Mononuclear cell (primary cell): Measurements from ENCODE around the gene RAB40B. TPM values are rescaled to one million over a fixed set of nuclear protein-coding genes. Genes with fewer than 3 reads are reported as not detected.

Source experiments
- H3K27me3 ChIP-seq: 2 replicates; pipeline ENCODE4 v1.6.0; 2011; ENCODE audit warnings: low read length, control low read depth; ENCODE audit not compliant: insufficient read depth
- H3K4me1 ChIP-seq: 2 replicates; pipeline ENCODE4 v1.5.1; 2011; ENCODE audit warnings: mild to moderate bottlenecking, low read length, control low read depth; ENCODE audit not compliant: insufficient read depth
- H3K4me3 ChIP-seq: 2 replicates; pipeline ENCODE4 v1.5.1; 2011; ENCODE audit warnings: mild to moderate bottlenecking, low read length, moderate library complexity
- H3K9me3 ChIP-seq: 2 replicates; pipeline ENCODE4 v1.5.1; 2011; ENCODE audit warnings: low read depth, mild to moderate bottlenecking, control low read depth, low read length
- total RNA-seq: library from RNA; depleted of rRNA; stranded (reverse); fragments of >200 nt; gene quantifications from one replicate; pipeline ENCODE4 v1.2.3, GENCODE V29; 2012

The RAB40B gene
- total RNA-seq, 1 donor = 0.63 TPM

DNA sequence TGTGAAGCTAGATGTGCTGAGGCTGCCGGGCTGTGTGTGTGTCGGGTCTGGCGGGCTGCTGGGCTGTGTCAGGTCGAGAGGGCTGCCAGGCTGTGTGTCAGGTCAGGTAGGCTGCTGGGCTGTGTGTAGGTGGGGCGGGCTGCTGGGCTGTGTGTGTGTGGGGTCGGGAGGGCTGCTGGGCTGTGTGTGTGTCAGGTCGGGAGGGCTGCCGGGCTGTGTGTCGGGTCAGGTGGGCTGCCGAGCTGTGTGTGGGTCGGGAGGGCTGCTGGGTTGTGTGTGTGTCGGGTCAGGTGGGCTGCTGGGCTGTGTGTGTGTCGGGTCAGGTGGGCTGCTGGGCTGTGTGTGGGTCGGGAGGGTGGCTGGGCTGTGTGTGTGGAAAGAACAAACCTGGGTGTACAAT, 58.9 kb downstream of the RAB40B start:
- Histone ChIP-seq H3K9me3 (peaks cover 5% of the 10 kb centered on the region), H3K4me3 (no peak overlapping the region), H3K27me3 (no peaks in the 10 kb centered on the region), H3K4me1 (peaks cover 4% of the 10 kb centered on the region)

DNA sequence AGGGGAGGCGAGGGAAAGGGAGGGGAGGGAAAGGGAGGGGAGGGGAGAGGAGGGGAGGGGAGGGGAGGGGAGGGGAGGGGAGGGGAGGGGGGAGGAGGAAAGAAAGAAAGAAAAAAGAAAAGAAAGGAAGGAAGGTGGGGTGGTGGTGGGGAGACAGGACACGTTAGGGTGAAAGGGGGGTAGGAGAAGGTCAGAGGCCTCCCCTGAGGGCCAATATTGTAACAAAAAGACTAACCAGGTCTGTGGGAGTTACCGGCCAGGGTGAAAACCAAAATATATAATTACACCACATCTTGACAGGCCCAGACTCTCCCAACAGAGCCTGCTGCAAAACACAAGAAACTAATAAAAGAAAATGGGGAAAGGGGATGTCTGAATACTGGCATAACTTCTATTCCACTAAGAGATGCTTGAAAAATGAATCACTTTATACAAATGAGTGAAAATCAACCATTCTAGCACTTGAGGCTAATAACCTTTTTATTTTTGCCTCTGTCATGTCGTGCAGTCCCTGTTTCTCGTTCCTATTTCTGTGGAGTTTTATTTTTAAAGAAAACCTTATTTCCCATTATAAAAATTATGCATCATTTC, 60.2 kb downstream of the RAB40B start:
- Histone ChIP-seq H3K27me3 (no peaks in the 10 kb centered on the region), H3K4me3 (no peak overlapping the region), H3K9me3 (peaks cover 5% of the 10 kb centered on the region), H3K4me1 (no peaks in the 10 kb centered on the region)

DNA sequence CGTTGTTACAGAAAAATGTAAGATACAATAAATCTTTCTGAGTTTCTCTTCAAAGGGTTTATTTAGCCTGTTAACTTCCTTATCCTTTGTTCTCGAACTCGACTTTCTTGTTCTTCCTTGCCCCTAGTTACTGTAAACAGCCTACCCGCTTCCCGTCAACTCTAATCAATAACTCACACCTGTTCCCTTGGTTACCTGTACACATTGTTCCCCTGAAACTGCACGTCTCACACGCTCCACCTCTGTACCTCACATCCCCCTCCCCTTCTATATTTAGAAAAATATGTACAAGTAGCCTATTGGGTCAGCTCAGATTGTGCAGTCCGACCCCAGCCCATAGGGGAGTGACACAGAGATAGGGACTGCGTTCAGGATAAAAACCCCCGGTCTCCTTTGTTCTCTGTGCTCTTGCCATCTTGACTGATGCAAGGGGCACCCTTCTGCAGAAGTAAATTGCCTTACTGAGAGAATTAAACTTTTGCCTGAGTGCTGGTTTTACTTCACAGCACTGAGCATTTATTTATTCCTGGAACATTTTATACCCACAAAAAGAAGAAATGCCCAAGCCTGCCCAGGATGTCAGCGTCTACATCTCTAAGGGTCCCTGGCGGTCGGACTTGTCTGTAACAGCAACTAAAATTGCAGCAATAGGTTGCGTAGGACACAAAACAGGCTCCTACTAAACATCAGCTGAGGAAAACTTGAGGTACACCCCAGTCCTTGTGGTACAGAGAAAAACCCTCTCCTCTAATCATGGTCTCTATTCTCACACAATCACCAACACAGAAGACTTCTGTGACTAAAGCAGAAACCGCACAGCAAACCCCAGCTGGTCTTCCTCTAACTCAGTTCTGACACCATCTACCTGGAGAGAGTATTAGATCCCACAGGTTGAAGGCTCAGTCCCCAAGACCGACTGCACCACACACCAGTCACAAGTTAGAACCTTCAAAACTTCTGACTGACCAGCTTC, 61.6 kb downstream of the RAB40B start:
- Histone ChIP-seq H3K27me3 (no peaks in the 10 kb centered on the region), H3K4me1 (no peaks in the 10 kb centered on the region), H3K4me3 (no peak overlapping the region), H3K9me3 (peaks cover 5% of the 10 kb centered on the region)

DNA sequence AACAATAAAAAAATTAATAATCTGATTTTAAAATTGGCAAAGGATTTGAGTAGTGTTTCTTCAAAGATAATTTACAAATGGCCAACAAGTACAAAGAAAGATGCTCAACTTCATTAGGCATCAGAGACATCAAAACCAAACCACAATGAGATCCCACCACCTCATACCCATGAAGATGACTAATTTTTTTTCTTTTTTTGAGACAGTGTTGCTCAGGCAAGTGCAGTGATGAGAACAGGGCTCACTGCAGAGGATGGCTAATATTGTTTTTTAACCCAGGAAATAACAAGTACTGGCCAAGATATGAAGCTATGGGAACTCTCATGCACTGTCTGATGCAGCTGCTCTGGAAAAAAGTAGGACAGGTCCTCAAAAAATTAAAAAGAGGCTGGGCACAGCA, 65.2 kb downstream of the RAB40B start:
- H3K4me3 ChIP-seq = no peak overlapping the region
- peaks cover 3% of the 10 kb centered on the region for H3K4me1 ChIP-seq
- no peaks in the 10 kb centered on the region for H3K27me3 ChIP-seq
- H3K9me3 ChIP-seq = peaks cover 5% of the 10 kb centered on the region

DNA sequence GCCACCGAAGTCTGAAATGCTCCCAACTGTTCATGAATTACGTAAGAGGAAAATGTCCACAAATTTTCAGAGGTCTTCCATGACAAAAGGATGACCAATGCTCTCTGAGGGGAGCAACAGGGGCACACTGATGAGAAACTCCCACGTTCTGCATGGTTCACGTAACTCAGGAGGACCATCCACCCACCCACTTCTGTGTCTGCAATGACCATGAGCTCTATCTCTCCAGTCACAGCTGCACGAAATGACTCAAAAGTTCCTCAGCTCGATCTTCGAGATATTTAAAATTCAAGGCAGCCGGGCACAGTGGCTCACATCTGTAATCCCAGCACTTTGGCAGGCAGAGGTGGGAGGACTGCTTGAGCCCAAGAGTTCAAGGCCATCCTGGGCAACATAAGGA, 66.0 kb downstream of the RAB40B start:
- H3K4me3 ChIP-seq = no peak overlapping the region
- peaks cover 12% of the 10 kb centered on the region for H3K4me1 ChIP-seq
- peaks cover 5% of the 10 kb centered on the region for H3K9me3 ChIP-seq
- no peaks in the 10 kb centered on the region for H3K27me3 ChIP-seq

DNA sequence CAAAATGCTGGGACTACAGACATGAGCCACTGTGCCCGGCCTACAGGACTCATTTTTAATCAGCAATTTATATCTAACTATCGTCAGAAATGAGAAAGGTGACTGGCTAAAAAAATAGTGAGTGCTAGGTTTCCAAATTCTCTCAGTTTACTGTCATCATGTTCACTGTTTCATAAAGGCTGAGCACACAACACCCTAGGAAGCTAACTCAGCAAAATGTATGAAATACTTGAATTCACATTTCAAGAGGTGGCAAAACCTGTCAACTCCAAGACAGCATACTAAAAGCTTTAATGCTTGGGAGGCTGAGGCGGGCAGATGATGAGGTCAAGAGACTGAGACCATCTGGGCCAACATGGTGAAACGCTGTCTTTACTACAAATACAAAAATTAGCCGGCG, 67.0 kb downstream of the RAB40B start:
- Histone ChIP-seq H3K27me3 (no peaks in the 10 kb centered on the region), H3K4me3 (no peak overlapping the region), H3K9me3 (no peaks in the 10 kb centered on the region)

DNA sequence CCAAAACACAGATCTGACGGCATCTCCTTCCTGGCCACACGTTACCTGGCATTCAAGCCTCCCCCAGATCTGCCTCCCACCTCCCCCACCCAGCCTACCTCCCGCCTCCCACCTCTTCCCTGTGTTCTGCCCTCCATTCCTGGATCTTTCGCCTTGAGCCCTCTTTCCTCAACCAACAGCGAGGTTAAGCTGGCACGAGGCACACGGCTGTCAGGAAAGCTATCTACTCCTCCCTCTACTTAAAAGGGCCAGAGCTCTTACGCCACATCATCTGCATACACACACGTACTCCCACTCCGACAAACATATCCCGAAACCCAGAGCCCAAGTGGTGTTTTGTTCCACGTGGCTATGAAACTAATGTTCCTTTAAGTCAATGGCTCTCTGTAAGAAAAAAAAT, 68.3 kb downstream of the RAB40B start:
- Histone ChIP-seq H3K4me1 (peaks cover 19% of the 10 kb centered on the region), H3K27me3 (no peaks in the 10 kb centered on the region), H3K9me3 (no peaks in the 10 kb centered on the region), H3K4me3 (no peak overlapping the region)

More for the DNA sequence above, 67.0 kb downstream of the RAB40B start:
- peaks cover 19% of the 10 kb centered on the region for H3K4me1 ChIP-seq

DNA sequence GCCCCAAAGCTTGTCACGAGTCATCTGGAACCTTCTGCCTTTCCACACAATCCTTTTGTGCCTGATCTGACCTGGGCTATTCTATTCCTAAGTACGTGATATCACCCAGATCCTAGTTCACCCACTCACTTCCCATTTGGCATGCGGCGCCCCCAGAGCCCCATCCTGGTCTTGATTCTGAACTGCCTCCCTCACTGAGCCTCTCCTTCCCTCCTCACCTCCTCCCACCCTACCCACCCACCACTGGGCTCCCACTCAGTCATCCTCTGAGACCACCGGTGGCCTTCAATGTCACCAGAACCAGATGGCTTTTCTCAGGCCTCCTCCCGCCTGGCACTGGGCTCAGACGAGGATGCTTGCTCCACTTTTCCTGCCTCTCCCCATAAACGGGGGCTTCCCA, 68.8 kb downstream of the RAB40B start:
- Histone ChIP-seq H3K9me3 (no peaks in the 10 kb centered on the region), H3K27me3 (no peaks in the 10 kb centered on the region), H3K4me1 (peaks cover 19% of the 10 kb centered on the region), H3K4me3 (no peak overlapping the region)

DNA sequence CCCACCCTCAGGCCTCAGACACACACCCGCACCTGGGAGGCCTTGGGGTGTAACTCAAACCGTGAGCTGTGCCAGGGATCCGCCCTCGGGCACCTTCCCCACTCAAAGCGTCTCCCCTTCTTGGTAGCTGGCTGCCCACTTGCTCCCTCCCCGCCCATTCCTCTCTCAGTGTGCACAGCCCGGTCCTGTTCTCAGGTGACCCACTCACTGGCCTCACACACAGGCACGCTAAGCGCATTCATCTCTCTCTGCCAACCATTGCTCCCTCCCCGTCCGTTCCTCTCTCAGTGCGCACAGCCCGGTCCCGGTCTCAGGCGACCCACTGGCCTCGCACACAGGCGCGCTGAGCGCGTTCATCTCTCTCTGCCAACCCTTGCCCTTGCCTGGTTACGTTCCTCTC, 71.1 kb downstream of the RAB40B start:
- no peaks in the 10 kb centered on the region for H3K27me3 ChIP-seq
- no peaks in the 10 kb centered on the region for H3K9me3 ChIP-seq
- H3K4me1 ChIP-seq = peaks cover 19% of the 10 kb centered on the region
- H3K4me3 ChIP-seq = no peak overlapping the region

DNA sequence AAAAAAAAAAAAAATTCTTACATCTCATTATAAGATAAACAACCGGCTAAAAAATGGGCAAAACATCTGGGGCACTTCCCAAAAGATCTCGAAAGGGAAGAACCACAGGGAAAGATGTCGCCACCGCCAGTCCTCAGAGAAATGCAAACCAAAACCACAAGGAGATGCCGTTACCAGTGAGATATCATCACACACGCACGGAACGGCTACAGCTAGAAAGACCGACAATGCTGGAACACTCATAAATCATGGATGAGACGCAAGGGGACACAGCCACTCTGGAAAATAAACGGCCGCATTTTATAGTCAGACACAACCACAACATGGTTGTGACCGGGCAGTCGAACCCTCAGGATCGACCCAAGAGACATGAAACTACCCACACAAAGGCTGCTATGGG, 74.8 kb downstream of the RAB40B start:
- no peaks in the 10 kb centered on the region for H3K27me3 ChIP-seq
- H3K4me1 ChIP-seq = peaks cover 19% of the 10 kb centered on the region
- H3K4me3 ChIP-seq = no peak overlapping the region
- no peaks in the 10 kb centered on the region for H3K9me3 ChIP-seq

DNA sequence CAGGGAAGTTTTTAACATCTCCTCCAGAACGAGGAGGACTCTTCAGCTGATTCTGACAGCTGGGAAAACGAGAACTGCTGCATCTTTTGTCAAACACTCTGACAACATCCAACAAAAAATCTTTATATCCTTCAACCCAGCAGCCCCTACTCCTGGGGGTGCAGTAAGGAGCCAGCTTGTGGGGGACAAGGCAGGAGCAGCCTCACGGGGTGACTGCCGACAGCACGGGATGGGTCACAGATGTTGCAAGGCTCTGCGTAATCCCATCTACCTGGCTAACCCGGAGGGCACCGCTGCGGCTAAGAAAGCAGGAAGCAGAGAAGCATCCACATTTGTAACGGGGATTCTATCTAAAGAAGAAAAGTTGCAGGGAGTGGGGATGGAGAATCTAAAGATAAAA, 78.9 kb downstream of the RAB40B start:
- Histone ChIP-seq H3K9me3 (no peaks in the 10 kb centered on the region), H3K4me1 (no peaks in the 10 kb centered on the region), H3K27me3 (no peaks in the 10 kb centered on the region), H3K4me3 (no peak overlapping the region)

DNA sequence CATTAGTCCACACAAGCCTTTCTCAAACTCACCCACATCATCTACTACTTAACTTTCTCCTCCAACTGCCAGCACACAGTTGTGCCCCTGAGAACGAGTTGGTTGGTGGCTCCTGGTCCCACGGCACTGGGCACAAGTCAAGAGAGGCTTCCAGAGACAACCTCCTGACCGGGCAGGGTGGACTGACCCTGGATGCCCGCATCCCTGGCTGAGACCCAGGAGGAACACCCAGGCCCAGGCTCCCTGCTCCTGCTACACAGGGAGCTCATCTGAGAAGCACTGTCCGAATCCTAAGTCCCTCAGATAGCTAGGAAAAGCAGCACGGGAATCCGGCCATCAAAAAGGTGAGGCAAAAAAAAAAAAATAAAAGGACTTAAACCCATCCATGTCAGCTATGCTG, 79.3 kb downstream of the RAB40B start:
- no peak overlapping the region for H3K4me3 ChIP-seq
- no peaks in the 10 kb centered on the region for H3K9me3 ChIP-seq
- H3K27me3 ChIP-seq = no peaks in the 10 kb centered on the region
- H3K4me1 ChIP-seq = no peaks in the 10 kb centered on the region

DNA sequence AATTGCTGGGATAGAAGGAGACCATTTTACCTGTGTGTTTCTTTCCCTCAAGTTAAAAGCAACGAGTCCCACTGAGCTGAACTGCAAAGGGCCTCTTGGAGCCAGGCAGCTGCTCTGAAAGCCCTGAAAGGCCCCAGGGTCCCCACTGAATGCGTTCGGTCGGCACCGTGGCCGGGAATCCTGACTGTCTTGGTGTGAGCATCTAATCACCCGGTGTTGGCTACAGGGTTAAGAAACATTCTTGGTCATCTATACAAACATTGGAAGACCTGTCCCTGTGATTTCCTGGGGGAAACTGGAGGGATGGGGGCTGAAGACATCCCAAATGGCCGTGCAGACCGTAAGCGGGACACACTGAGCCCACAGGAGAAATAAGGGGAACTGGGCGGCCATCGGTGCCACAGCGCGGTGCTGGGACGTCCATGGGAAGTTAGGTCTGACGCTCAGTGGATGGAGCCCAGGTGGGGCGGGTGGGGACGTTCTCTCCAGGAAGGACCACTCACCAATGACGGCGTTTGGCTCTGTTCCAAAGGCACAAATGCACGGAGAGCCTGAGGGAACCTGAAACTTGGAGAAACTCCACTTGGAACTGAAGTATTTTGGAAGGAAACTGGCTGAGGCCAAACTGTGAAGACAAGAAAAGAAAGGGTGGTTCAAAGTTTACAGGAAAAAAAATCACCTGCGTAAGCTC, 82.3 kb downstream of the RAB40B start:
- Histone ChIP-seq H3K4me1 (no peaks in the 10 kb centered on the region), H3K4me3 (no peak overlapping the region), H3K9me3 (no peaks in the 10 kb centered on the region), H3K27me3 (no peaks in the 10 kb centered on the region)

DNA sequence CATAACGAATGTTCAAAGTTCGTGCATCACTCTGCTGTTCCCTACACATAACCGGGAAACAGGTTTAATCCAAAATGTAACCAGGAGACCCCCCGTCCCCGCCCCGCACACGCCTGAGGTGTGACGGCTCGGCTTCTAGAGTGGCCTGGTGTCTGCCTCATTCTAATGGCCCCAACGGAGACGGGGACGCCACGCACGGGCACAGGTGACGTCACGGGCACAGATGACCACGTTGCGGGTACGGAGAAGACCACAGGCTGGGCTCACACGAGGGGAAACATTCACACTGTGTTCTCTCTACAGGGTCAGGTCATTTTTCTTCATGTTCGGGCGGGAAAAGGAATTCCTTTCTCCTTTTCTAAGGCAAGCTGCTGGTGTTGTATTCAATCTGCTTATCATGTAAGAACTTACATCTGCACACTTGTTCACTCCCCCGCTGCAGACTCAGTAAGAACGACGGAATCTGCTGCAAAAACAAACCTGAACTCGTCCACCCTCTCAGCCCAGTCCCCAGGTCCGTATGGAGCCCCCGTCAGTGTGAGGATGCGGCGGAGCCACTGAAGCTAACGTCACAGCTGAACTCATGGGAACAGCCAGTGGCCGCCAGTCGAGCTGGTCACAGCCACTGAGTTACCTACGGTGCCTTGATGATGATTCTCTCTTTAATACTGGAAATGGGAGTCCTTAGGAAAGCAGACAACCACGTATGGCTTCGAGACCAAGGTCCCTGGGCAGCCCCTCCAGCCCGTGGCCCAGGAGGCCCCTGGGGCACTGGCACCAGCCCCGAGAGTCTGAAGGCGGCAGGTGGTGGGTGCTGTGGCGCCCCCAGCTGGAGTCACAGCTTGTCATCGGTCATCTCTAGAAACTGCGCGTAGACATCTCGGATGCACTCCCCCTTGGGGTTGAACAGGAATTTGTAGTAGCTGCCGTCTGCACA, 83.1 kb downstream of the RAB40B start:
- H3K4me1 ChIP-seq = no peaks in the 10 kb centered on the region
- H3K4me3 ChIP-seq = no peak overlapping the region
- no peaks in the 10 kb centered on the region for H3K27me3 ChIP-seq
- no peaks in the 10 kb centered on the region for H3K9me3 ChIP-seq
